ENCODE results near the gene UNC13D. TPM values are rescaled to one million over a fixed set of nuclear protein-coding genes. Genes with fewer than 3 reads are reported as not detected.

UNC13D gene
- total RNA-seq, 2 donors from 2014 or later = 6.3 to 6.4 TPM

- TF ChIP-seq, protein P1, sequence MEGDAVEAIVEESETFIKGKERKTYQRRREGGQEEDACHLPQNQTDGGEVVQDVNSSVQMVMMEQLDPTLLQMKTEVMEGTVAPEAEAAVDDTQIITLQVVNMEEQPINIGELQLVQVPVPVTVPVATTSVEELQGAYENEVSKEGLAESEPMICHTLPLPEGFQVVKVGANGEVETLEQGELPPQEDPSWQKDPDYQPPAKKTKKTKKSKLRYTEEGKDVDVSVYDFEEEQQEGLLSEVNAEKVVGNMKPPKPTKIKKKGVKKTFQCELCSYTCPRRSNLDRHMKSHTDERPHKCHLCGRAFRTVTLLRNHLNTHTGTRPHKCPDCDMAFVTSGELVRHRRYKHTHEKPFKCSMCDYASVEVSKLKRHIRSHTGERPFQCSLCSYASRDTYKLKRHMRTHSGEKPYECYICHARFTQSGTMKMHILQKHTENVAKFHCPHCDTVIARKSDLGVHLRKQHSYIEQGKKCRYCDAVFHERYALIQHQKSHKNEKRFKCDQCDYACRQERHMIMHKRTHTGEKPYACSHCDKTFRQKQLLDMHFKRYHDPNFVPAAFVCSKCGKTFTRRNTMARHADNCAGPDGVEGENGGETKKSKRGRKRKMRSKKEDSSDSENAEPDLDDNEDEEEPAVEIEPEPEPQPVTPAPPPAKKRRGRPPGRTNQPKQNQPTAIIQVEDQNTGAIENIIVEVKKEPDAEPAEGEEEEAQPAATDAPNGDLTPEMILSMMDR (conservative IDR thresholded peaks at IDR 0.05) = no peak
- Histone ChIP-seq H3K27ac (ENCODE audit: low read depth, low read length) (no peak overlapping the region), H3K4me1 (ENCODE audit: control insufficient read depth, insufficient read depth, low read length) (no peaks in the 10 kb centered on the region), H3K27me3 (ENCODE audit: control insufficient read depth, insufficient read depth, low read length, poor library complexity, severe bottlenecking) (no peaks in the 10 kb centered on the region), H3K4me3 (ENCODE audit: low read length) (no peak overlapping the region), H3K9me3 (ENCODE audit: control insufficient read depth, low read length) (no peaks in the 10 kb centered on the region), H3K36me3 (ENCODE audit: control insufficient read depth, insufficient read depth, low read length) (peaks cover 52% of the 10 kb centered on the region), H3K9ac (ENCODE audit: extremely low read depth, low read length, poor library complexity, severe bottlenecking) (no peak overlapping the region)
- no peak overlapping the region for H3K27ac Mint-ChIP-seq
- H3K27me3 Mint-ChIP-seq (ENCODE audit: insufficient read depth) = no peaks in the 10 kb centered on the region
- WGBS, 2 experiments (ENCODE audit: insufficient coverage in 1 of 2, insufficient read length in 1 of 2) = 95 to 96% methylated on average over 13 to 26 of the region's 28 CpGs
- no peak overlapping the region for H3K4me3 Mint-ChIP-seq
- DNase-seq = no peak
- no peaks in the 10 kb centered on the region for H3K9me3 Mint-ChIP-seq
- H3K4me1 Mint-ChIP-seq = peaks cover 1% of the 10 kb centered on the region
- peaks cover 39% of the 10 kb centered on the region for H3K36me3 Mint-ChIP-seq (ENCODE audit: low read depth)
Measured at GRCh38 chr17:75823257-75824041, 20.8 kb downstream of the UNC13D start.

GRCh38 chr17:75822800-75823166, 21.4 kb downstream of the UNC13D start:
- Histone ChIP-seq H3K36me3 (ENCODE audit: control insufficient read depth, insufficient read depth, low read length) (peaks cover 57% of the 10 kb centered on the region), H3K9me3 (ENCODE audit: control insufficient read depth, low read length) (no peaks in the 10 kb centered on the region), H3K4me3 (ENCODE audit: low read length) (no peak overlapping the region), H3K27me3 (ENCODE audit: control insufficient read depth, insufficient read depth, low read length, poor library complexity, severe bottlenecking) (no peaks in the 10 kb centered on the region), H3K4me1 (ENCODE audit: control insufficient read depth, insufficient read depth, low read length) (no peaks in the 10 kb centered on the region), H3K27ac (ENCODE audit: low read depth, low read length) (no peak overlapping the region), H3K9ac (ENCODE audit: extremely low read depth, low read length, poor library complexity, severe bottlenecking) (no peak overlapping the region)
- no peak overlapping the region for H3K4me3 Mint-ChIP-seq
- H3K4me1 Mint-ChIP-seq = no peaks in the 10 kb centered on the region
- 95 to 100% methylated on average over 2 to 3 of the region's 3 CpGs for WGBS, 2 experiments (ENCODE audit: insufficient coverage in 1 of 2, insufficient read length in 1 of 2)
- peaks cover 43% of the 10 kb centered on the region for H3K36me3 Mint-ChIP-seq (ENCODE audit: low read depth)
- H3K9me3 Mint-ChIP-seq = no peaks in the 10 kb centered on the region
- TF ChIP-seq, protein P1 (conservative IDR thresholded peaks at IDR 0.05) = no peak
- no peaks in the 10 kb centered on the region for H3K27me3 Mint-ChIP-seq (ENCODE audit: insufficient read depth)
- no peak for DNase-seq
- no peak overlapping the region for H3K27ac Mint-ChIP-seq

DNA sequence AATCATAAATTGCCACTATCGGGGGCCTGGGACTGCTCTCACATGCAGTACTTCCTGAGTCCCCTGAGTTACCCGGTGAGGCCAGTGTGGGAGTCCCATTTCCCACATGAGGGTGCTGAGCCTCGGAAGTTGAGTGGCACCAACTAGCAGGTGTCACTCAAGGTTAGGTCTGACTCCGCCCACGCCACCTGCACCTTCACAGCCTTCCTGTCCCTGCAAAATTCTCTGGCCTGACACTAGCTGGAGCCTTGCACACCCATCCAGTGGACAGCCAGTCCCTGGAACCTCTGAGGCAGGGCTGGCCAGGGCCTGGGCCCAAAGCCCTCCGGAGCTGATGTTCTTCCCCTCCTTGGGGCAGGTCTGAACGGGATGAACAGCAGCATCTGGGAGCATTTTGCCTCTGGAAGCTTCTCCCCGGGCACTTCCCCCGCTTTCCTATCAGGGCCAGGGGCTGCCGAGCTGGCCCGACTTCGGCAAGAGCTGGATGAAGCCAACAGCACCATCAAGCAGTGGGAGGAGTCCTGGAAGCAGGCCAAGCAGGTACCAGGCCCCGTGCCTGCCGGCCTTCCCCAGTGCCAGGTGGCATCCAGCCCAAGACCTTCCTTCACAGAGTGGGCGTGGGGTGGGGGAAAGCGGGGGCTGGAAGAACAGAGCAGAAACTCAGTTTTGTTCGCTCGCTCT, 21.9 kb downstream of the UNC13D start:
- Histone ChIP-seq H3K27me3 (ENCODE audit: control insufficient read depth, insufficient read depth, low read length, poor library complexity, severe bottlenecking) (no peaks in the 10 kb centered on the region), H3K4me3 (ENCODE audit: low read length) (no peak overlapping the region), H3K27ac (ENCODE audit: low read depth, low read length) (no peak overlapping the region), H3K9me3 (ENCODE audit: control insufficient read depth, low read length) (no peaks in the 10 kb centered on the region), H3K9ac (ENCODE audit: extremely low read depth, low read length, poor library complexity, severe bottlenecking) (no peak overlapping the region), H3K4me1 (ENCODE audit: control insufficient read depth, insufficient read depth, low read length) (no peaks in the 10 kb centered on the region), H3K36me3 (ENCODE audit: control insufficient read depth, insufficient read depth, low read length) (peaks cover 60% of the 10 kb centered on the region)
- no peak for DNase-seq
- Mint-ChIP-seq H3K9me3 (no peaks in the 10 kb centered on the region), H3K4me3 (no peak overlapping the region), H3K27me3 (ENCODE audit: insufficient read depth) (no peaks in the 10 kb centered on the region), H3K36me3 (ENCODE audit: low read depth) (peaks cover 45% of the 10 kb centered on the region), H3K4me1 (no peaks in the 10 kb centered on the region), H3K27ac (no peak overlapping the region)
- WGBS, 2 experiments (ENCODE audit: insufficient coverage in 1 of 2, insufficient read length in 1 of 2) = 91 to 93% methylated on average over 13 to 18 of the region's 18 CpGs
- TF ChIP-seq, protein P1 (conservative IDR thresholded peaks at IDR 0.05) = no peak

All from endodermal cell (in vitro differentiated cells).